Measurements from ENCODE around the gene SQOR.
"Not testable (repeated sequence)": the region's sequence is repeated elsewhere in the genome, so short reads cannot be mapped to it uniquely, and the experiment has no call there.

The SQOR gene

DNA sequence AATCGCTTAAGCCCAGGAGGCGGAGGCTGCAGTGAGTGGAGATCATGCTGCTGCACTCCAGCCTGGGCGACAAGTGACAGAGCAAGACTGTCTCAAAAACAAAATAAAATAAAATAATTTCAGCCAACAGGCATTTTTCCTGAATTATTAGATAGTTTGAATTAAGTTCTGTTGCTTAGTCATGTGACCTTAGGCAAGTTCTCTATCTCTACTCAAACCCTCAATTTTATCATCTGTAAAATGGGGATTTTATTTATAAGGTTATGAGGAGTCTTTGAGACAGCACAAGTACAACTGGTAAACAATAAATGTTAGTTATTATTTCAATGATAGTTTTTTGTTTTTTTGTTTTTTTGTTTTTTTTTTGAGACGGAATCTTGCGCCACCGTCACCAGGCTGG, 13.0 kb downstream of the SQOR start:
- no peak overlapping the region for H3K27ac ChIP-seq (ENCODE audit: low read length)
- H3K36me3 ChIP-seq (replicated peaks; ENCODE audit: low read depth, low read length): no peaks in the 10 kb centered on the region
- H3K4me1 ChIP-seq (ENCODE audit: low read length): no peaks in the 10 kb centered on the region
- H4K20me1 ChIP-seq (ENCODE audit: insufficient read depth, low read length): no peaks in the 10 kb centered on the region
- no peak overlapping the region for H3K9ac ChIP-seq (ENCODE audit: low read length)
- TF ChIP-seq, protein P1, sequence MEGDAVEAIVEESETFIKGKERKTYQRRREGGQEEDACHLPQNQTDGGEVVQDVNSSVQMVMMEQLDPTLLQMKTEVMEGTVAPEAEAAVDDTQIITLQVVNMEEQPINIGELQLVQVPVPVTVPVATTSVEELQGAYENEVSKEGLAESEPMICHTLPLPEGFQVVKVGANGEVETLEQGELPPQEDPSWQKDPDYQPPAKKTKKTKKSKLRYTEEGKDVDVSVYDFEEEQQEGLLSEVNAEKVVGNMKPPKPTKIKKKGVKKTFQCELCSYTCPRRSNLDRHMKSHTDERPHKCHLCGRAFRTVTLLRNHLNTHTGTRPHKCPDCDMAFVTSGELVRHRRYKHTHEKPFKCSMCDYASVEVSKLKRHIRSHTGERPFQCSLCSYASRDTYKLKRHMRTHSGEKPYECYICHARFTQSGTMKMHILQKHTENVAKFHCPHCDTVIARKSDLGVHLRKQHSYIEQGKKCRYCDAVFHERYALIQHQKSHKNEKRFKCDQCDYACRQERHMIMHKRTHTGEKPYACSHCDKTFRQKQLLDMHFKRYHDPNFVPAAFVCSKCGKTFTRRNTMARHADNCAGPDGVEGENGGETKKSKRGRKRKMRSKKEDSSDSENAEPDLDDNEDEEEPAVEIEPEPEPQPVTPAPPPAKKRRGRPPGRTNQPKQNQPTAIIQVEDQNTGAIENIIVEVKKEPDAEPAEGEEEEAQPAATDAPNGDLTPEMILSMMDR (IDR thresholded peaks at IDR 0.05; ENCODE audit: low read depth, low read length): no peak
- no peak for TF ChIP-seq EZH2phosphoT487 (IDR thresholded peaks at IDR 0.05; ENCODE audit: low read depth)
- no peak overlapping the region for H3K4me3 ChIP-seq (ENCODE audit: low read length)
- H3K27me3 ChIP-seq (ENCODE audit: low read depth, low read length): no peaks in the 10 kb centered on the region
- H3K4me2 ChIP-seq (ENCODE audit: low read length): no peak overlapping the region
- H2AFZ ChIP-seq (ENCODE audit: low read depth, low read length): no peak overlapping the region
- H3K9me3 ChIP-seq (ENCODE audit: insufficient read depth, low read length): no peaks in the 10 kb centered on the region
- no peaks in the 10 kb centered on the region for H3K79me2 ChIP-seq (ENCODE audit: low read length)

DNA sequence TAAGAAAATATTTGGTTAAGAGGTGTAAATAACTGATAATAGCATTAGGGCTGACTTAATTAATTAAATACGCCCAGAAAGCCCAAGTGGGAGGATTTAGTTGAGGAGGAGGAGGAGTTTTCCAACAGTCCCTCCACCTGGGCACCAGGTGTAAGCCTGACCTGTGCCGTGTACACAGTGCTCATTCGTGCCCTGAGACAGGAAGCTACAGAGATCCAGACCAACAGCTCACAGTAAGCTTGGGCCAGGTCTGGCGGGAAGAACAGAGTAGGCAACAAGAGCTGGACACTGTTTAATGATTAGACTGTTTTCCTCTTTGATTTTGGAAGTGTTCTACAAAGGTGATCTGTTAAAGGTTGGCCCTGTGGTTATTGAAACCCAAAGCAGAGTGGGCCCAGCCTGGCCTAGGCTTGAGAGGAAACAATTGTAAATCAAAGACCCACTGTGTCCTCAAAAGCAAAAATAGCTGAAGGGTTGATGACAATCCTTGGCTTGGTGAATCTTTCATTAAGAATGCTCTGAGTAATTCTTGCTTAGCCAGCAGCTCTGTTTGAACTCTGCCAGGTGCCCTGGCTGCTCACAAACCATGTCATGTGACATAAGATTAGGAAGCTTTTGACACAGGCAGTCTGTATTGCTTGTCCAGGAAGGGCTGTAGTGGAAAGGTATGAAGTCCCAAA, 13.8 kb downstream of the SQOR start:
- H3K4me1 ChIP-seq (ENCODE audit: low read length): no peaks in the 10 kb centered on the region
- no peak overlapping the region for H3K4me3 ChIP-seq (ENCODE audit: low read length)
- no peaks in the 10 kb centered on the region for H3K79me2 ChIP-seq (ENCODE audit: low read length)
- H3K36me3 ChIP-seq (replicated peaks; ENCODE audit: low read depth, low read length): no peaks in the 10 kb centered on the region
- no peak overlapping the region for H2AFZ ChIP-seq (ENCODE audit: low read depth, low read length)
- no peak overlapping the region for H3K4me2 ChIP-seq (ENCODE audit: low read length)
- no peaks in the 10 kb centered on the region for H4K20me1 ChIP-seq (ENCODE audit: insufficient read depth, low read length)
- H3K9me3 ChIP-seq (ENCODE audit: insufficient read depth, low read length): no peaks in the 10 kb centered on the region
- H3K27ac ChIP-seq (ENCODE audit: low read length): no peak overlapping the region
- no peaks in the 10 kb centered on the region for H3K27me3 ChIP-seq (ENCODE audit: low read depth, low read length)
- no peak overlapping the region for H3K9ac ChIP-seq (ENCODE audit: low read length)
- no peak for TF ChIP-seq EZH2phosphoT487 (IDR thresholded peaks at IDR 0.05; ENCODE audit: low read depth)
- TF ChIP-seq, protein P1 (IDR thresholded peaks at IDR 0.05; ENCODE audit: low read depth, low read length): no peak

DNA sequence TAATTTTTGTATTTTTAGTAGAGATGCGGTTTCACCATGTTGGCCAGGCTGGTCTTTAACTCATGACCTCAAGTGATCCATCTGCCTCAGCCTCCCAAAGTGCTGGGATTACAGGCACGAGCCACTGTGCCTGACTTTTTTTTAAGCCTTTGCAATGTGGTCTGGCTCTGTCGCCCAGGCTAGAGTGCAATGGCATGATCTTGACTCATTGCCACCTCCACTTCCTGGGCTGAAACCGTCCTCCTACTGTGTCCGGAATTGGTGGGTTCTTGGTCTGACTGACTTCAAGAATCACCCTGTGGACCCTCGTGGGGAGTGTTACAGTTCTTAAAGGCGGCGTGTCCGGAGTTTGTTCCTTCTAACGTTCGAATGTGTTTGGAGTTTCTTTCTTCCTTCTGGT, 15.2 kb downstream of the SQOR start:
- H2AFZ ChIP-seq (ENCODE audit: low read depth, low read length); H3K4me3 ChIP-seq (ENCODE audit: low read length); H3K79me2 ChIP-seq (ENCODE audit: low read length); H3K9me3 ChIP-seq (ENCODE audit: insufficient read depth, low read length); H3K27ac ChIP-seq (ENCODE audit: low read length); H3K4me1 ChIP-seq (ENCODE audit: low read length); H3K27me3 ChIP-seq (ENCODE audit: low read depth, low read length); H3K4me2 ChIP-seq (ENCODE audit: low read length); H3K9ac ChIP-seq (ENCODE audit: low read length); H4K20me1 ChIP-seq (ENCODE audit: insufficient read depth, low read length); H3K36me3 ChIP-seq (replicated peaks; ENCODE audit: low read depth, low read length): not testable (repeated sequence)

DNA sequence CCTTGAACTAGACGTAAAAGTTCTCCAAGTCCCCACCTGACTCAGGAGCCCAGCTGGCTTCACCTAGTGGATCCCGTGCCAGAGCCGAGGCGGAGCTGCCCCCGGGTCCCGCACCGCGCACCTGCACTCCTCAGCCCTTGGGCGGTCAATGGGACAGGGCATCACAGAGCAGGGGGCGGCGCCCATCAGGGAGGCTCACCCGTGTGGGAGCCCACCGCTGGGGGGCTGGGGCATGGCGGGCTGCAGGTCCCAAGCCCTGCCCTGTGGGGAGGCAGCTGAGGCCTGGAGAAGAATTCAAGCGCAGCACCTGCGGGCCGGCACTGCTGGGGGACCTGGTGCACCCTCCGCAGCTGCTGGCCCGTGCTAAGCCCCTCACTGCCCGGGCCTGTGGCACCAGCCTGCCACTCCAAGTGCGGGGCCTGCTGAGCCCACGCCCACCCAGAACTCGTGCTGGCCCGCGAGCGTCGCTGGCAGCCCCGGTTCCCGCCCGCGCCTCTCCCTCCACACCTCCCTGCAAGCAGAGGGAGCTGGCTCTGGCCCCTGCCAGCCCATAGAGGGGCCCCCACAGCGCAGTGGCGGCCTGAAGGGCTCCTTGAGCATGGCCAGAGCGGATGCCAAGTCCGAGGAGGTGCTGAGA, 16.2 kb downstream of the SQOR start:
- no peaks in the 10 kb centered on the region for H4K20me1 ChIP-seq (ENCODE audit: insufficient read depth, low read length)
- no peak overlapping the region for H3K27ac ChIP-seq (ENCODE audit: low read length)
- H2AFZ ChIP-seq (ENCODE audit: low read depth, low read length): no peak overlapping the region
- H3K9me3 ChIP-seq (ENCODE audit: insufficient read depth, low read length): no peaks in the 10 kb centered on the region
- no peaks in the 10 kb centered on the region for H3K79me2 ChIP-seq (ENCODE audit: low read length)
- H3K27me3 ChIP-seq (ENCODE audit: low read depth, low read length): no peaks in the 10 kb centered on the region
- no peak overlapping the region for H3K4me3 ChIP-seq (ENCODE audit: low read length)
- H3K9ac ChIP-seq (ENCODE audit: low read length): no peak overlapping the region
- H3K36me3 ChIP-seq (replicated peaks; ENCODE audit: low read depth, low read length): no peaks in the 10 kb centered on the region
- TF ChIP-seq, protein P1 (IDR thresholded peaks at IDR 0.05; ENCODE audit: low read depth, low read length): no peak
- TF ChIP-seq EZH2phosphoT487 (IDR thresholded peaks at IDR 0.05; ENCODE audit: low read depth): no peak
- H3K4me2 ChIP-seq (ENCODE audit: low read length): no peak overlapping the region
- H3K4me1 ChIP-seq (ENCODE audit: low read length): no peaks in the 10 kb centered on the region

Data from OCI-LY3 (cell line).